ENCODE data around the gene PPY.
A peak's percentile ranks its signal among the peaks of the same experiment; 100 is the strongest.
"Not testable (repeated sequence)": the region's sequence is repeated elsewhere in the genome, so short reads cannot be mapped to it uniquely, and the experiment has no call there.

Gene PPY

GRCh38 chr17:43901861-43902589 is 40.3 kb downstream of the PPY start:
- DNase-seq: no peak

DNA sequence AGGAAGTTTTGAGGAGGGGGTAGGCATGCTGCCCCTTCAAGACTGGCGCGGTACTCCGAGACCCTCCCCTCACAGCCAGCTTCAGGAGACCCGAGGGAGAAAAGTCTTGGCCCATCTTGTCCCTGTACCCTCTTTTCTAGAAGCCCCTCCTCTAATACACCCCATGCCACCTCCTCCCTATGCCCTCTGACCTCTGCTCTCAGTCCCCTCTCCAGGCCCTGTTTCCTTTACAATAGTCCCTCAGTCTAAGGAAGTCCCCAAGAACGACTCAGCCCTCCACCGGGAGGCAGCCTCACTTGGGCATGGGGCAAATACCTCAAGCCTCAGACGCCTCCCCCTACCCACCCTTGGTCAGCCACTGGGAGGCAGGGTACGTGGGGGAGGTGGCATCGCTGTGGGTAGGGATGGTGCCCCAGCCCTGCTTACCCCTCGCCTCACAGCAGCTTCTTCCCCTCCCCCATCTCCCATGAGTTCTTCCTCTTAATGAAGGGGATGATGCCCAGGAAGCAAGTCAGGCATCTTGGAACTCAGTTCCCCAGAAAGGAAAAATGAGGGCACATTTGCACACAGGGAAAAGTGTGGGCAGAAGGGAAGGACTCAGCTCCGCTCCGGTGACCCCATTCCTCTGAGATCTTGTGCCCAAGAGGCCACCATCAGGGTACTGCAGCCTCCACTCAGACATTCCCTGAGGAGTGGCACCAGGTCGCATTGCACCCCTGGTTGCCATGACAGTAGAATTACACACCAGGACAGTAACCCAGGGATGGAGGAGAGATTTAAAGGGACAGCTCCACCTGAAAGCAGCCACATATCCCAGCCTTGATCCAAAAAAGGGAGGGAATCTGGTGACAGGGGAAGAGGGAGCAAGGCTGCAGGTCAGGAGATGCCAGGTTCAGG is 41.2 kb downstream of the PPY start:
- peak in 1 of 2 experiments; percentile 2 for DNase-seq

DNA sequence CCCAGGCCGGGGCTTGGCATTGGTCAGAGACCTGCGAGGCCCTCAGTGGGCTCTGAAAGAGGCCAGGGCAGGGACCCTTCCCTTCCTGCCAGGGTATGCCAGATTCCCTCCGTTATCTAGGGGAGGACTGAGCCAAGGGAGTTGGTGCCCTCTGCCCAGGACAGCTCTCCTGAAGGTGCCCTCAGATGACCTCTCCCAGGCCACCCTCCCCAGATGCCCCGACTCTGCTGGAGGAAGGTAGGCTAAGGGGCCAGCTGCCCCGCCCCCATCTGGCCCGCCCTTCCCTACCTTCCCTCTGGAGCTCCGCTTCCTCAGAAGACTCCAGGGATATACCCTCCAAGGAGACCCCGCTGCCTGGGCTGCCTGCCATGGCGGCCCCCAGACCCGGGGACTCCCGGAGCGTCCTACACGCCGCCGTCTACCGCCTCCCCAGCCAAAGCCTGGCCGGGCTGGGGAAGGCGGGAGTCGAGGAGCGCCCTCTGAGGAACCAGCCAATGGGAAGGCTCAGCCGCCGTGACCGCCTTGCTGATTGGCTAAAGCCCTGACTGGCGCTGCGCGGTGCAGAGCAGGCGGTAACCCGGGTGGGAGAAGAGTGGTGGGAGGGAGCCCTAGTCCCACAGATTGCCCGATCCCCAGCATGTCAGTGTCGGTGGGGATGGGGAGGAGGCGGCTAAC is 42.0 kb downstream of the PPY start:
- DNase-seq: peak; percentile 77 to 89

DNA sequence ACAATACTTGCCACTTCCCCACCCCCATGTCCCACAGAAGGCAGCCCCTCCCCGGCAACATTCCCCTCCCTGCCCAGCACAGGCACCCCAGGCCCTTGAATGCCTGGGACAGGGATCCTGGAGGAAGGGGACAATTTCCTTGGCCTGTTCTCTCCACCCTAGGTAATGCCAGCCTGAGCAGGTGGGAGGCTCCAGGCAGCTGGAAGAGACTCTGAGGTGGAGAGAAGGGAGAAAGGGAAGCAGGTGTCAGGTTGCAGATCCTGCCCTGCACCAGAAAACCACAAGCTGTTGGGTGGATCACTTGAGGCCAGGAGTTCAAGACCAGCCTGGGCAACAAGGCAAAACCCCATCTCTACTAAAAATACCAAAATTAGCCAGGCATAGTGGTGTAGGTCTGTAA is 43.8 kb downstream of the PPY start:
- peak in 1 of 2 experiments; percentile 12 for DNase-seq

DNA sequence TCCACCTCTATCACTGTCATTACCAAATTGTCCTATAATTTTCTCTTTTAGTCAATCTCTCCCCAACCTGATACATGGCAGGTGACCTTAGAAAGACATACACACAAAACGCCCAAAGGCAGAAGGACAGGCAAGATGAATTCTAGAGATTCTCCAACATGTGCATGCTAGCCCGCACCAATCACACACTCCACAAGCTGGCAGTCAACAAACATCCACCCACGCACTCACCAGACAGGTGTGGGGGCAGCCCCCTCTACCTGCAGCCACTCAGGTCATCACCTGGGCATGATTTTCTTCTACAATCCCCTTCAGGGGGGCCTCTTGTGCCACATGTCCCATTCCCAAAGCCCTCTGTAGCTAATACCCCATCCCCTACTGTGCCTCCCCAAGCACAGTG is 44.4 kb downstream of the PPY start:
- no peak for DNase-seq

DNA sequence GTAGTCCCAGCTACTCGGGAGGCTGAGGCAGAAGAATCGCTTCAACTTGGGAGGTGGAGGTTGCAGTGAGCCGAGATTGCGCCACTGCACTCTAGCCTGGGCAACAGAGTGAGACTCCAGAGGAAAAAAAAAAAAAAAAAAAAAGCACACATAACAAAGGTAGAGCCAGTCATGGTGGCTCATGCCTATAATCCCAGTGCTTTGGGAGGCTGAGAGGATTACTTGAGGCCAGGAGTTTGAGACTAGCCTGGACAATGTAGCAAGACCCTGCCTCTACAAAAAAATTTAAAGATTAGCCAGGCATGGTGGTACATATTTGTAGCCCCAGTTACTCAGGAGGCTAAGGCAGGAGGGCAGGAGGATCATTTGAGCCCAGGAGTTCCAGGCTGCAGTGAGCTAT is 47.8 kb downstream of the PPY start:
- DNase-seq: not testable (repeated sequence)

- DNase-seq: no peak
These were observed 49.7 kb downstream of the PPY start for GRCh38 chr17:43892647-43892952.

- DNase-seq: peak in 1 of 2 experiments; percentile 11
These were observed 50.2 kb downstream of the PPY start for GRCh38 chr17:43891851-43892646.

All from SHP77 (cell line).